Suprapubic skin (tissue), 4 donors: ENCODE measurements around the gene IZUMO1. TPM values are rescaled to one million over a fixed set of nuclear protein-coding genes. Genes with fewer than 3 reads are reported as not detected.
A peak's percentile ranks its signal among the peaks of the same experiment; 100 is the strongest.
"Not testable (repeated sequence)": the region's sequence is repeated elsewhere in the genome, so short reads cannot be mapped to it uniquely, and the experiment has no call there.

Source experiments
- DNase-seq, 2 donors: peaks; one replicate each; pipeline ENCODE4 v3.0.0-alpha.2; 2019; ENCODE audit warnings: low spot score in 2 of 2
- H3K27ac ChIP-seq: fragments of 200-600 bp; sonication (generic); one replicate; pipeline ENCODE4 v1.5.1; 2019
- H3K27me3 ChIP-seq: fragments of 200-600 bp; sonication (generic); one replicate; pipeline ENCODE4 v1.5.1; 2019
- H3K36me3 ChIP-seq: fragments of 200-600 bp; sonication (generic); one replicate; pipeline ENCODE4 v1.5.1; 2019
- H3K4me1 ChIP-seq: fragments of 200-600 bp; sonication (generic); one replicate; pipeline ENCODE4 v1.5.1; 2019
- H3K4me3 ChIP-seq: fragments of 200-600 bp; sonication (generic); one replicate; pipeline ENCODE4 v1.5.1; 2019; ENCODE audit warnings: mild to moderate bottlenecking
- H3K9me3 ChIP-seq: fragments of 200-600 bp; sonication (generic); one replicate; pipeline ENCODE4 v1.5.1; 2019
- CTCF ChIP-seq, 2 donors: fragments of 200-600 bp in 1 of 2; fragments of 450-650 bp in 1 of 2; sonication (generic) in 1 of 2; IDR thresholded peaks; one replicate each; pipeline ENCODE4 v1.5.1; 2016 to 2019; ENCODE audit warnings: antibody characterized with exemption in 2 of 2, mild to moderate bottlenecking in 1 of 2, moderate library complexity in 1 of 2
- EP300 ChIP-seq: sonication (generic); formaldehyde crosslinking; IDR thresholded peaks from one replicate; pipeline ENCODE4 v1.6.1; 2017; ENCODE audit warnings: antibody characterized with exemption
- POLR2A ChIP-seq, 2 donors: fragments of 450-650 bp; IDR thresholded peaks; one replicate each; pipeline ENCODE4 v1.6.1; 2017; ENCODE audit warnings: antibody characterized with exemption in 2 of 2, mild to moderate bottlenecking in 2 of 2, moderate library complexity in 2 of 2
- POLR2AphosphoS5 ChIP-seq, 3 donors: sonication (generic); formaldehyde crosslinking; IDR thresholded peaks; one replicate each; pipeline ENCODE4 v1.6.1; 2017; ENCODE audit warnings: antibody characterized with exemption in 3 of 3
- WGBS: methylation state at CpG from one replicate; pipeline ENCODE4 v1.1.5; 2018; 5-methylcytosine and 5-hydroxymethylcytosine counted together
- total RNA-seq, 4 donors: library from RNA; depleted of rRNA; stranded (reverse); fragments of >200 nt; gene quantifications; one replicate each; pipeline ENCODE4 v1.1.0, GENCODE V29; 2016

The IZUMO1 gene
- total RNA-seq, 4 donors from 2014 or later, result 0.40 to 0.45 TPM; not detected in 2

GRCh38 chr19:48793271-48793670 is 46.6 kb upstream of the IZUMO1 start:
- no peak for DNase-seq

GRCh38 chr19:48787331-48787730 is 40.6 kb upstream of the IZUMO1 start:
- not testable (repeated sequence) for DNase-seq, H3K9me3 ChIP-seq, H3K4me3 ChIP-seq, H3K27ac ChIP-seq, H3K27me3 ChIP-seq, H3K36me3 ChIP-seq
- peaks cover 13% of the 10 kb centered on the region for H3K4me1 ChIP-seq
- WGBS, result 88% methylated on average over 9 of the region's 9 CpGs

More at GRCh38 chr19:48793271-48793670, 46.6 kb upstream of the IZUMO1 start:
- Histone ChIP-seq H3K36me3 (no peaks in the 10 kb centered on the region), H3K4me3 (no peak overlapping the region), H3K27ac (no peak overlapping the region), H3K4me1 (peaks cover 9% of the 10 kb centered on the region), H3K9me3 (no peaks in the 10 kb centered on the region), H3K27me3 (no peaks in the 10 kb centered on the region)
- 85% methylated on average over 8 of the region's 8 CpGs for WGBS
- TF ChIP-seq POLR2AphosphoS5 (IDR thresholded peaks at IDR 0.05) (no peak), POLR2A (IDR thresholded peaks at IDR 0.05) (no peak), CTCF (IDR thresholded peaks at IDR 0.05) (no peak), EP300 (no peak)

DNA sequence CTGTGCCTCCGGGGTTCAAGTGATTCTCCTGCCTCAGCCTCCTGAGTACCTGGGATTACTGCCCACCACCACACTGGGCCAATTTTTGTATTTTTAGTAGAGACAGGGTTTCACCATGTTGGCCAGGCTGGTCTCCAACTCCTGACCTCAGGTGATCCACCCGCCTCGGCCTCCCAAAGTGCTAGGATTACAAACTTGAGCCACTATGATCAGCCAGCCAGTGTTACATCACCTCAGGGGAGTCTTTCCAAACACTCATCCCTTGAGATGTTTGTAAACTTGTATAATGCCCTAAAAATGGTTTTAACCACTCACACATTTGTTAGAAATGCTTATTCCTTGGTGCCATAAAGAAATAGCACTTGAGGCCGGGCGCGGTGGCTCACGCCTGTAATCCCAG is 39.7 kb upstream of the IZUMO1 start:
- DNase-seq, H3K27ac ChIP-seq, H3K4me3 ChIP-seq, H3K27me3 ChIP-seq, H3K36me3 ChIP-seq, H3K9me3 ChIP-seq: not testable (repeated sequence)
- H3K4me1 ChIP-seq, result peaks cover 21% of the 10 kb centered on the region
- WGBS, result 95% methylated on average over 7 of the region's 7 CpGs

- no peak overlapping the region for H3K27ac ChIP-seq
- H3K4me1 ChIP-seq, result peaks cover 28% of the 10 kb centered on the region
- TF ChIP-seq CTCF (IDR thresholded peaks at IDR 0.05) (no peak), EP300 (no peak), POLR2A (IDR thresholded peaks at IDR 0.05) (no peak), POLR2AphosphoS5 (IDR thresholded peaks at IDR 0.05) (no peak)
- H3K9me3 ChIP-seq, result no peaks in the 10 kb centered on the region
- no peaks in the 10 kb centered on the region for H3K36me3 ChIP-seq
- no peak overlapping the region for H3K4me3 ChIP-seq
- H3K27me3 ChIP-seq, result no peaks in the 10 kb centered on the region
- WGBS, result 87% methylated on average over 5 of the region's 5 CpGs
- no peak for DNase-seq
Measured at GRCh38 chr19:48784527-48784926, 37.8 kb upstream of the IZUMO1 start.

GRCh38 chr19:48780631-48781391 is 34.1 kb upstream of the IZUMO1 start:
- Histone ChIP-seq H3K36me3 (no peaks in the 10 kb centered on the region), H3K4me3 (no peak overlapping the region), H3K27ac (peak overlapping the region; percentile 54), H3K4me1 (peaks cover 23% of the 10 kb centered on the region), H3K27me3 (no peaks in the 10 kb centered on the region), H3K9me3 (no peaks in the 10 kb centered on the region)
- 55% methylated on average over 14 of the region's 14 CpGs for WGBS
- no peak for TF ChIP-seq EP300
- TF ChIP-seq POLR2A (IDR thresholded peaks at IDR 0.05), result no peak
- TF ChIP-seq POLR2AphosphoS5 (IDR thresholded peaks at IDR 0.05), result no peak
- no peak for TF ChIP-seq CTCF (IDR thresholded peaks at IDR 0.05)
- DNase-seq, result no peak

DNA sequence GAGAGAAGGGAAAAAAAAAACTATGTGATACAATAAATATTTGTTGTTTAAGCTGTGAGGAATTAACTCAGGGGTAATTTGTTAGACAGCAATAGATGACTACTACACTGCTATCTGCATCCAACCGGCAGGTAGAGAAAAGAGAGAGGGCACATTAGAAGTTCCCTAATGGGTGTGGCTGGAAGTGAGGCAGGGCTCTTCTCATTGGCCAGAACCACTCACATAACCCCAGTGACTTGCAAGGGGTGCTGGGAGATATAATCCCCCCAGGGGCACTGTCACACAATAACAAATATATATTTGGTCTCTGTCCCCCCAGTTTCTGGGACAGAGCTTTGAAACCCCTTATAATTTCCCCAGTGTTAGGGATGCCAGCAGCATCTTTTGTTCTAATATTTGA is 32.9 kb upstream of the IZUMO1 start:
- H3K4me1 ChIP-seq, result peaks cover 23% of the 10 kb centered on the region
- no peak overlapping the region for H3K4me3 ChIP-seq
- no peak overlapping the region for H3K27ac ChIP-seq
- no peaks in the 10 kb centered on the region for H3K27me3 ChIP-seq
- no peak for DNase-seq
- no peaks in the 10 kb centered on the region for H3K36me3 ChIP-seq
- WGBS, result 33% methylated on average over 1 of the region's 1 CpG
- TF ChIP-seq POLR2A (IDR thresholded peaks at IDR 0.05), result no peak
- no peak for TF ChIP-seq EP300
- no peak for TF ChIP-seq CTCF (IDR thresholded peaks at IDR 0.05)
- no peak for TF ChIP-seq POLR2AphosphoS5 (IDR thresholded peaks at IDR 0.05)
- no peaks in the 10 kb centered on the region for H3K9me3 ChIP-seq
